Natural killer cell (primary cell): Measurements from ENCODE around the gene KSR1. TPM values are rescaled to one million over a fixed set of nuclear protein-coding genes. Genes with fewer than 3 reads are reported as not detected.

Experiments used
- ATAC-seq, 3 donors: fragments of 150-1000 bp in 2 of 3; fragments of 200-7000 bp in 1 of 3; cut with Tn5 transposase; 1 replicate in 1 of 3; 2 replicates in 2 of 3; pipeline ENCODE4 v1.10.0; 2021; ENCODE audit warnings: mild to moderate bottlenecking in 2 of 3, moderate library complexity in 2 of 3
- DNase-seq, 2 donors: peaks; one replicate each; pipeline versions ENCODE4 v3.0.0 to v3.0.0-alpha.2; 2013 to 2021; ENCODE audit warnings: mixed read lengths in 1 of 2
- H3K27ac ChIP-seq: one replicate; pipeline ENCODE4 v1.5.1; 2013; ENCODE audit warnings: mild to moderate bottlenecking, low read length
- H3K27me3 ChIP-seq: one replicate; pipeline ENCODE4 v1.6.1; 2013; ENCODE audit warnings: low read length; ENCODE audit not compliant: control insufficient read depth, insufficient read depth
- H3K36me3 ChIP-seq: one replicate; pipeline ENCODE4 v1.6.1; 2013; ENCODE audit warnings: low read length; ENCODE audit not compliant: control insufficient read depth, insufficient read depth
- H3K4me1 ChIP-seq: one replicate; pipeline ENCODE4 v1.6.1; 2013; ENCODE audit warnings: low read length; ENCODE audit not compliant: control insufficient read depth, insufficient read depth
- H3K4me3 ChIP-seq: one replicate; pipeline ENCODE4 v1.5.1; 2013; ENCODE audit warnings: low read length
- H3K9me3 ChIP-seq: one replicate; pipeline ENCODE4 v1.6.1; 2013; ENCODE audit warnings: low read length; ENCODE audit not compliant: control insufficient read depth, insufficient read depth
- H3K27ac Mint-ChIP-seq, 2 donors: one replicate each; pipeline ENCODE4 v1.8.0; 2022; ENCODE audit warnings: mild to moderate bottlenecking in 2 of 2, mixed read lengths in 2 of 2, moderate library complexity in 1 of 2
- H3K27me3 Mint-ChIP-seq, 2 donors: one replicate each; pipeline ENCODE4 v1.8.0; 2022; ENCODE audit warnings: low read depth in 2 of 2, mixed read lengths in 2 of 2
- H3K36me3 Mint-ChIP-seq: one replicate; pipeline ENCODE4 v1.8.0; 2022; ENCODE audit warnings: mixed read lengths
- H3K4me1 Mint-ChIP-seq, 2 donors: one replicate each; pipeline ENCODE4 v1.8.0; 2022; ENCODE audit warnings: mixed read lengths in 2 of 2
- H3K4me3 Mint-ChIP-seq: one replicate; pipeline ENCODE4 v1.8.0; 2022; ENCODE audit warnings: mild to moderate bottlenecking, moderate library complexity, mixed read lengths
- H3K9me3 Mint-ChIP-seq, 2 donors: one replicate each; pipeline ENCODE4 v1.8.0; 2022; ENCODE audit warnings: mixed read lengths in 2 of 2
- WGBS: methylation state at CpG from one replicate; pipeline ENCODE4 v1.1.7; 2013; ENCODE audit warnings: missing lambda C conversion rate; ENCODE audit not compliant: insufficient coverage; 5-methylcytosine and 5-hydroxymethylcytosine counted together
- intact Hi-C: fragments of 100-400 bp; cut with micrococcal nuclease; formaldehyde crosslinking; loops from one replicate; pipeline ENCODE4 v1.14.2; 2022
- total RNA-seq, 4 donors: library from RNA; stranded (reverse); fragments of 120-200 nt in 1 of 4; gene quantifications; one replicate each; pipeline versions ENCODE4 v1.2.3 to v1.2.4, GENCODE V29; 2013 to 2022
- TF ChIP-seq, protein P1 (sequence below): fragments of 200-600 bp; IDR thresholded peaks from one replicate; pipeline ENCODE4 v1.8.0; 2022; ENCODE audit warnings: antibody characterized with exemption

The KSR1 gene
- total RNA-seq, 3 donors from 2014 or later (not counting 1 experiment from before 2014, with no cell fraction given) = 46.4 to 63.1 (median 59.2) TPM

DNA sequence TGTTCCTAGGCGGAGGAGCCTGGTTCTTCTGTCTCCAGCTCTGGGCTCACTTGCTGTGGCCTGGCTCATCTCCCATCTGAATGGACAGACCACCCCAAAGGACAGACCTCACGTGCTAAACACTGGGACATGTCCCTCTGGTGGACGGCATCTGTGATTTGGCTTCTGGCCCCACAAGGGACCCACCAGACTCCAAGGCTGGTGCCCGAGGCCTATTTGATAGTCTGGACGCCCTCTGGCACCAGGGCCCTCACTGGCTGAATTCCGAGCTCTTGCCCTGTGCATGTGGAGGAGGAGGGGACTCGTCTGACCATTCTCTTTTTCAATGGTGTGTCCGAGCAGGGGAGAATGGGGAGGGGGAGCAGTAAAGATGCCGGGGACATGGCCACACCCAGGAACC is 112.0 kb downstream of the KSR1 start:
- Histone ChIP-seq H3K27me3 (no peaks in the 10 kb centered on the region), H3K4me1 (peaks cover 54% of the 10 kb centered on the region), H3K9me3 (no peaks in the 10 kb centered on the region), H3K4me3 (no peak overlapping the region), H3K27ac (peak overlapping the region; percentile 65), H3K36me3 (no peaks in the 10 kb centered on the region)
- TF ChIP-seq, protein P1, sequence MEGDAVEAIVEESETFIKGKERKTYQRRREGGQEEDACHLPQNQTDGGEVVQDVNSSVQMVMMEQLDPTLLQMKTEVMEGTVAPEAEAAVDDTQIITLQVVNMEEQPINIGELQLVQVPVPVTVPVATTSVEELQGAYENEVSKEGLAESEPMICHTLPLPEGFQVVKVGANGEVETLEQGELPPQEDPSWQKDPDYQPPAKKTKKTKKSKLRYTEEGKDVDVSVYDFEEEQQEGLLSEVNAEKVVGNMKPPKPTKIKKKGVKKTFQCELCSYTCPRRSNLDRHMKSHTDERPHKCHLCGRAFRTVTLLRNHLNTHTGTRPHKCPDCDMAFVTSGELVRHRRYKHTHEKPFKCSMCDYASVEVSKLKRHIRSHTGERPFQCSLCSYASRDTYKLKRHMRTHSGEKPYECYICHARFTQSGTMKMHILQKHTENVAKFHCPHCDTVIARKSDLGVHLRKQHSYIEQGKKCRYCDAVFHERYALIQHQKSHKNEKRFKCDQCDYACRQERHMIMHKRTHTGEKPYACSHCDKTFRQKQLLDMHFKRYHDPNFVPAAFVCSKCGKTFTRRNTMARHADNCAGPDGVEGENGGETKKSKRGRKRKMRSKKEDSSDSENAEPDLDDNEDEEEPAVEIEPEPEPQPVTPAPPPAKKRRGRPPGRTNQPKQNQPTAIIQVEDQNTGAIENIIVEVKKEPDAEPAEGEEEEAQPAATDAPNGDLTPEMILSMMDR = no peak
- Mint-ChIP-seq H3K9me3 (no peaks in the 10 kb centered on the region), H3K27ac (peak overlapping the region; percentile 93 to 94), H3K36me3 (no peaks in the 10 kb centered on the region), H3K4me1 (peaks cover 54 to 58% of the 10 kb centered on the region in 2 donors), H3K4me3 (no peak overlapping the region), H3K27me3 (no peaks in the 10 kb centered on the region)
- ATAC-seq (no peak), DNase-seq (no peak)
- WGBS = 96% methylated on average over 9 of the region's 9 CpGs
- intact Hi-C loops = loop anchor here (5.0 kb wide), 1 partner anchor 96 kb away; no protein-coding TSS in a partner anchor

DNA sequence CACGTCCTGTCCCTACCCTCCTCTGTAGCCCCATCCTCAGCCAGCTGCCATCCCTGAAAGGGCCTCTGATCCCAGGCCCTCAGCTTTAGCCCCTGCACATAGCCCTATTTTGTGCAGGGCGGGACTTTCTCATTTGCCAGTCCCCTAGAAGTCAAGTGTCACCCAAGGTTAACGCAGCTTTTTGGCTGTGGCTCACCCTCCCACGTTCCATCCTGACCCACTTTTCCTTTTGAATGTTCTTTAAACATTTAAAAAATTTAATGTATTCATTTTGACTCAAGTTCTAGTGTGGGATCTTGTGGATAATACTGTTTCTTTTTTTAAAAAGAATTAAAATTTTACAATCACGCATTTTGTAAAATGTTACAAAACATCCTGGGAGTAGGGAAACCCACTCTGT is 112.6 kb downstream of the KSR1 start:
- peaks cover 53 to 54% of the 10 kb centered on the region in 2 donors for H3K4me1 Mint-ChIP-seq
- ATAC-seq (peak; percentile 21 to 49 (median 28)), DNase-seq (peak in 1 of 2 donors; percentile 15)
- Histone ChIP-seq H3K4me1 (peaks cover 48% of the 10 kb centered on the region), H3K36me3 (no peaks in the 10 kb centered on the region), H3K27me3 (no peaks in the 10 kb centered on the region), H3K4me3 (no peak overlapping the region), H3K9me3 (no peaks in the 10 kb centered on the region), H3K27ac (peak overlapping the region; percentile 65)
- H3K4me3 Mint-ChIP-seq = peak overlapping the region; percentile 81
- WGBS = 73% methylated on average over 4 of the region's 5 CpGs
- intact Hi-C loops = loop anchor here (1.0 to 5.0 kb wide), 3 partner anchors 25 to 97 kb away; no protein-coding TSS in a partner anchor
- no peaks in the 10 kb centered on the region for H3K36me3 Mint-ChIP-seq
- H3K9me3 Mint-ChIP-seq = no peaks in the 10 kb centered on the region
- no peaks in the 10 kb centered on the region for H3K27me3 Mint-ChIP-seq
- H3K27ac Mint-ChIP-seq = peak overlapping the region; percentile 93 to 94
- TF ChIP-seq, protein P1 = no peak

DNA sequence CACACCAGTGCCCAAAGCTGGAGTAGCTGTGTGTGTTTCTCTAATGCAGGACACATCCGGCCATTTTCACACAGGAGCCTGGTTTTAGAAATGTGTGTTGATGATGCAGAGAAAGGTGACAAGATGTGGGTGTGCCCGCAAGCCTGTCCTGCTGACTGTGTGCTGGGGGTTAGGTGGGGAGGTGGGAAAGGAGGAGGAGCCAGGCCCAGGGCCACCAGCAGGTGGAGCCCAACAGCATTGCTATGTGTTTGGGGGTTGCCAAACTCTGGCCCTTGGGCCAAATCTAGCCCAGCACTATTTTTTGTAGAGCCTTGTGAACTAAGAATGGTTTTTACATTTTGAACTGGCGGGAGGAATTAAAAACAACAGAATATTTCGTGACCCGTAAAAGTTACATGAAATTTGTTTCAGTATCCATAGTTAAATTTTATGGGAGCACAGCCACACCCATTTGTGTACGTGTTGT is 113.0 kb downstream of the KSR1 start:
- Histone ChIP-seq H3K9me3 (no peaks in the 10 kb centered on the region), H3K27me3 (no peaks in the 10 kb centered on the region), H3K4me3 (no peak overlapping the region), H3K4me1 (peaks cover 43% of the 10 kb centered on the region), H3K27ac (peak overlapping the region; percentile 65), H3K36me3 (no peaks in the 10 kb centered on the region)
- WGBS = 69% methylated on average over 6 of the region's 6 CpGs
- peak; percentile 97 to 99 (median 97) for ATAC-seq
- Mint-ChIP-seq H3K27me3 (no peaks in the 10 kb centered on the region), H3K9me3 (no peaks in the 10 kb centered on the region), H3K4me3 (peak overlapping the region; percentile 81), H3K4me1 (peaks cover 53 to 58% of the 10 kb centered on the region in 2 donors), H3K27ac (peak overlapping the region; percentile 93 to 94), H3K36me3 (no peaks in the 10 kb centered on the region)
- intact Hi-C loops = loop anchor here (1.0 to 5.0 kb wide), 3 partner anchors 25 to 97 kb away; no protein-coding TSS in a partner anchor
- TF ChIP-seq, protein P1 = peak; percentile 74
- DNase-seq = peak; percentile 79 to 80
